Right lobe of liver (tissue), 4 donors: ENCODE data around the gene FAM163B.

Experiments
- CTCF ChIP-seq, 4 donors: fragments of 200-600 bp in 3 of 4; fragments of 450-650 bp in 1 of 4; IDR thresholded peaks; one replicate each; pipeline versions ENCODE4 v1.5.1 to v1.8.0; 2016 to 2022; ENCODE audit warnings: antibody characterized with exemption in 4 of 4, mild to moderate bottlenecking in 2 of 4
- POLR2A ChIP-seq: fragments of 450-650 bp; IDR thresholded peaks from one replicate; pipeline ENCODE4 v1.6.1; 2017; ENCODE audit warnings: antibody characterized with exemption, mild to moderate bottlenecking
- donor health status: DM: no; HTN: no; CAD: no.
- donor health status: DM: no; HTN: no; CAD: no.
- donor health status: DM: no; HTN: yes; CAD: no.

- TF ChIP-seq CTCF (IDR thresholded peaks at IDR 0.05) (no peak), POLR2A (no peak)
Measured at GRCh38 chr9:133636902-133637301, 27.7 kb upstream of the FAM163B start.
